Keratinocyte (primary cell): ENCODE data around the gene DISC1. TPM values are rescaled to one million over a fixed set of nuclear protein-coding genes. Genes with fewer than 3 reads are reported as not detected.

Experiments
- DNase-seq: peaks from one replicate; pipeline ENCODE4 v3.0.0-alpha.2; 2011; ENCODE audit warnings: low read depth, missing footprints, low spot score
- FAIRE-seq: peaks from 2 replicates; lab custom pipeline; 2011; peaks lifted over from hg19 to GRCh38; lab: Jason Lieb, UNC
- H2AFZ ChIP-seq: 2 replicates; pipeline ENCODE4 v1.6.0; 2012; ENCODE audit warnings: low read length, control low read depth, inconsistent platforms; ENCODE audit not compliant: control insufficient read depth
- H3K27ac ChIP-seq: 2 replicates; pipeline ENCODE4 v1.5.1; 2011; ENCODE audit warnings: low read length; ENCODE audit not compliant: control insufficient read depth, insufficient read depth
- H3K27me3 ChIP-seq: 3 replicates; pipeline ENCODE4 v1.6.0; 2011; ENCODE audit warnings: low read length; ENCODE audit not compliant: control insufficient read depth, insufficient read depth; ENCODE audit errors: extremely low read depth
- H3K36me3 ChIP-seq, 2 experiments: 2 replicates in 1 of 2; 3 replicates in 1 of 2; pipeline ENCODE4 v1.5.1; 2011; ENCODE audit warnings: low read length in 2 of 2, mild to moderate bottlenecking in 1 of 2; ENCODE audit not compliant: control insufficient read depth in 2 of 2, insufficient read depth in 2 of 2; ENCODE audit errors: extremely low read depth in 1 of 2
- H3K4me1 ChIP-seq: 3 replicates; pipeline ENCODE4 v1.5.1; 2011; ENCODE audit warnings: low read length; ENCODE audit not compliant: control insufficient read depth, insufficient read depth; ENCODE audit errors: extremely low read depth
- H3K4me2 ChIP-seq: 3 replicates; pipeline ENCODE4 v1.6.0; 2011; ENCODE audit warnings: low read depth, low read length; ENCODE audit not compliant: control insufficient read depth, insufficient read depth; ENCODE audit errors: extremely low read depth
- H3K4me3 ChIP-seq, 3 experiments: fragments of 200-600 bp in 1 of 3; sonication (generic) in 1 of 3; 2 replicates in 2 of 3; 3 replicates in 1 of 3; pipeline ENCODE4 v1.5.1; 2011 to 2016; ENCODE audit warnings: low read length in 3 of 3, mild to moderate bottlenecking in 3 of 3, control low read depth in 2 of 3, inconsistent platforms in 1 of 3, low read depth in 1 of 3, mixed read lengths in 1 of 3, mixed run types in 1 of 3, moderate library complexity in 1 of 3; ENCODE audit not compliant: control insufficient read depth in 2 of 3, insufficient read depth in 2 of 3; ENCODE audit errors: extremely low read depth in 1 of 3
- H3K79me2 ChIP-seq: 2 replicates; pipeline ENCODE4 v1.6.0; 2012; ENCODE audit warnings: low read length; ENCODE audit not compliant: control insufficient read depth, insufficient read depth
- H3K9ac ChIP-seq: 3 replicates; pipeline ENCODE4 v1.6.0; 2011; ENCODE audit warnings: low read length; ENCODE audit not compliant: control insufficient read depth, insufficient read depth; ENCODE audit errors: extremely low read depth
- H3K9me1 ChIP-seq: 3 replicates; pipeline ENCODE4 v1.6.0; 2011; ENCODE audit warnings: low read length; ENCODE audit not compliant: control insufficient read depth, insufficient read depth; ENCODE audit errors: extremely low read depth
- H3K9me3 ChIP-seq: 2 replicates; pipeline ENCODE4 v1.5.1; 2012; ENCODE audit warnings: low read depth, low read length; ENCODE audit not compliant: control insufficient read depth
- H4K20me1 ChIP-seq: 3 replicates; pipeline ENCODE4 v1.6.0; 2011; ENCODE audit warnings: low read length; ENCODE audit not compliant: control insufficient read depth, insufficient read depth; ENCODE audit errors: extremely low read depth
- CTCF ChIP-seq, 3 experiments: IDR thresholded peaks in 1 of 3; conservative IDR thresholded peaks in 1 of 3; optimal IDR thresholded peaks in 1 of 3; 2 replicates in 2 of 3; 3 replicates in 1 of 3; pipeline versions ENCODE3 to v1.5.1; 2011; ENCODE audit warnings: low read length in 3 of 3, mild to moderate bottlenecking in 3 of 3, moderate library complexity in 2 of 3, control low read depth in 1 of 3, inconsistent platforms in 1 of 3; ENCODE audit not compliant: insufficient read depth in 2 of 3; ENCODE audit errors: extremely low read depth in 1 of 3
- EZH2 ChIP-seq: IDR thresholded peaks from one replicate; pipeline ENCODE4 v1.6.1; 2012; ENCODE audit warnings: inconsistent platforms, mild to moderate bottlenecking, low read length, moderate library complexity
- dilution Hi-C: fragments of 300-500 bp; cut with MboI; formaldehyde crosslinking; loops from one replicate; pipeline ENCODE4 v1.7.0; 2020; ENCODE audit warnings: low sequenced_read_pairs; ENCODE audit not compliant: extremely low pct_ligation_motif_present
- polyA plus RNA-seq, 5 experiments: library from polyadenylated mRNA; depleted of rRNA in 3 of 5; stranded (reverse) in 3 of 5; stranded (forward) in 1 of 5; unstranded in 1 of 5; fragments of >200 nt; gene quantifications; 1 replicate in 1 of 5; 2 replicates in 3 of 5; 3 replicates in 1 of 5; pipeline versions ENCODE4 v1.2.1 to v1.2.3, GENCODE V29; 2011 to 2012; ENCODE audit warnings: missing spikeins in 2 of 5, low read depth in 1 of 5, low replicate concordance in 1 of 5

The DISC1 gene
- polyA plus RNA-seq, 1 donor (not counting 4 experiments of a cell fraction or from before 2014, with no cell fraction given) = 0.47 TPM

GRCh38 chr1:231733672-231734071, 107.1 kb downstream of the DISC1 start:
- no peak overlapping the region for H3K4me3 ChIP-seq
- H3K27me3 ChIP-seq = no peaks in the 10 kb centered on the region
- H3K9me1 ChIP-seq = no peaks in the 10 kb centered on the region
- no peaks in the 10 kb centered on the region for H3K79me2 ChIP-seq
- no peak overlapping the region for H3K4me2 ChIP-seq
- no peaks in the 10 kb centered on the region for H3K36me3 ChIP-seq
- no peaks in the 10 kb centered on the region for H3K9me3 ChIP-seq
- FAIRE-seq (no peak), DNase-seq (no peak)
- no peak overlapping the region for H3K27ac ChIP-seq
- H3K4me1 ChIP-seq = no peaks in the 10 kb centered on the region
- no peaks in the 10 kb centered on the region for H4K20me1 ChIP-seq
- TF ChIP-seq CTCF (optimal IDR thresholded peaks at IDR 0.05 in 1 of 3, IDR thresholded peaks at IDR 0.05 in 1 of 3, conservative IDR thresholded peaks at IDR 0.05 in 1 of 3; ENCODE audit: extremely low read depth in 1 of 3, insufficient read depth in 2 of 3, low read length in 3 of 3) = no peak
- TF ChIP-seq EZH2 = no peak
- dilution Hi-C loops = no loop called here
- H2AFZ ChIP-seq = no peak overlapping the region
- no peak overlapping the region for H3K9ac ChIP-seq

GRCh38 chr1:231734417-231734816, 107.8 kb downstream of the DISC1 start:
- H3K9me3 ChIP-seq = no peaks in the 10 kb centered on the region
- H4K20me1 ChIP-seq = no peaks in the 10 kb centered on the region
- H2AFZ ChIP-seq = no peak overlapping the region
- H3K4me3 ChIP-seq = no peak overlapping the region
- no peak overlapping the region for H3K27ac ChIP-seq
- no peaks in the 10 kb centered on the region for H3K36me3 ChIP-seq
- dilution Hi-C loops = no loop called here
- no peak overlapping the region for H3K4me2 ChIP-seq
- DNase-seq (no peak), FAIRE-seq (no peak)
- H3K4me1 ChIP-seq = no peaks in the 10 kb centered on the region
- no peaks in the 10 kb centered on the region for H3K9me1 ChIP-seq
- H3K9ac ChIP-seq = no peak overlapping the region
- H3K79me2 ChIP-seq = no peaks in the 10 kb centered on the region
- H3K27me3 ChIP-seq = no peaks in the 10 kb centered on the region
- no peak for TF ChIP-seq EZH2
- TF ChIP-seq CTCF (optimal IDR thresholded peaks at IDR 0.05 in 1 of 3, IDR thresholded peaks at IDR 0.05 in 1 of 3, conservative IDR thresholded peaks at IDR 0.05 in 1 of 3; ENCODE audit: extremely low read depth in 1 of 3, insufficient read depth in 2 of 3, low read length in 3 of 3) = no peak
